AG09309 (cell line): ENCODE measurements around the gene ZNF79.
A peak's percentile ranks its signal among the peaks of the same experiment; 100 is the strongest.

Experiments
- DNase-seq: peaks from one replicate; pipeline ENCODE4 v3.0.0-alpha.2; 2010; ENCODE audit warnings: low read depth
- H3K4me3 ChIP-seq: 2 replicates; pipeline ENCODE4 v1.5.1; 2011; ENCODE audit warnings: mild to moderate bottlenecking, low read depth, low read length, moderate library complexity; ENCODE audit not compliant: control insufficient read depth
- TF ChIP-seq, protein P1 (sequence below): IDR thresholded peaks from 2 replicates; pipeline ENCODE4 v1.5.1; 2011; ENCODE audit warnings: mild to moderate bottlenecking, low read depth, low read length, inconsistent platforms; ENCODE audit not compliant: insufficient read depth, control insufficient read depth; ENCODE audit errors: missing control alignments

ZNF79 gene

DNA sequence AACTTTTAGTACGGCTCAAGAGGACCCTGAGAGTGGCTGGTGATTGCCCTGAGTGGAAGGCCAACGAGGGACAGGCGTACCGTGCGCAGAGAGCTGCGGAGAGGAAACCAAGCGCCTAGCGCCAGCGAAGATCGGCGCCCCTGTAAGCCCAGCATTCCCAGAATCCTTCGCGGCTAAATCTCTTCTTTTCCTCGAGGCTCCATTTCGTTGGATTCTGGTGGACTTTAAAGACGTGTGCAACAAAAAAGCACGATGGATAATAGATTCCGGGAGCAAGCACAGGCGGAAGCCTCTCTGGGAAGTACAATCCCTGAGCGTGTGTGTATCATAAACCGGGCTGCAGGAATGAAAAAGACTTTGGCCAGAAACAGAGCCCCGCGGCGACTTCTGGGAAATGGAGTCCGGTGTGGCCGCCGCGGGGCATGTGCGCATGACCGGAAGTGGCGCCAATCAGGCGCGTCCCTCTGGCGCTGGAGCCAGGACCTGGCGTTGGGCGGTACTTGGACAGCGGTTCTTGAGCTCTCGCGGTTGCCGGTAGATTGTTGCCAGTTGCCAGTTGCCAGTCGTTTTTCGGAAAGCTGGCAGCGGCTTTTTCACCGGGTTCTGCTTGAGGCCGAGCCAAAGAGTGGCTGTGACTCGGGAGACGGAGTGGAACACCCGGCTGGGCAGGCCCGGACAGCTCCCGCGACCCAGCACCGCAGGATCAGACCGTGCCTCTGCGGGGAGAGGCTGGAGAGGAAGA lies at the start of gene ZNF79:
Gene ZNF79 (plus strand): TSS at position 449 of the 742 bp plus-strand sequence. CDS start 406 bp downstream, outside the sequence.
- TF ChIP-seq, protein P1, sequence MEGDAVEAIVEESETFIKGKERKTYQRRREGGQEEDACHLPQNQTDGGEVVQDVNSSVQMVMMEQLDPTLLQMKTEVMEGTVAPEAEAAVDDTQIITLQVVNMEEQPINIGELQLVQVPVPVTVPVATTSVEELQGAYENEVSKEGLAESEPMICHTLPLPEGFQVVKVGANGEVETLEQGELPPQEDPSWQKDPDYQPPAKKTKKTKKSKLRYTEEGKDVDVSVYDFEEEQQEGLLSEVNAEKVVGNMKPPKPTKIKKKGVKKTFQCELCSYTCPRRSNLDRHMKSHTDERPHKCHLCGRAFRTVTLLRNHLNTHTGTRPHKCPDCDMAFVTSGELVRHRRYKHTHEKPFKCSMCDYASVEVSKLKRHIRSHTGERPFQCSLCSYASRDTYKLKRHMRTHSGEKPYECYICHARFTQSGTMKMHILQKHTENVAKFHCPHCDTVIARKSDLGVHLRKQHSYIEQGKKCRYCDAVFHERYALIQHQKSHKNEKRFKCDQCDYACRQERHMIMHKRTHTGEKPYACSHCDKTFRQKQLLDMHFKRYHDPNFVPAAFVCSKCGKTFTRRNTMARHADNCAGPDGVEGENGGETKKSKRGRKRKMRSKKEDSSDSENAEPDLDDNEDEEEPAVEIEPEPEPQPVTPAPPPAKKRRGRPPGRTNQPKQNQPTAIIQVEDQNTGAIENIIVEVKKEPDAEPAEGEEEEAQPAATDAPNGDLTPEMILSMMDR, result no peak
- DNase-seq, result peak; percentile 57
- H3K4me3 ChIP-seq, result peak within 1 kb of the TSS; percentile 96

DNA sequence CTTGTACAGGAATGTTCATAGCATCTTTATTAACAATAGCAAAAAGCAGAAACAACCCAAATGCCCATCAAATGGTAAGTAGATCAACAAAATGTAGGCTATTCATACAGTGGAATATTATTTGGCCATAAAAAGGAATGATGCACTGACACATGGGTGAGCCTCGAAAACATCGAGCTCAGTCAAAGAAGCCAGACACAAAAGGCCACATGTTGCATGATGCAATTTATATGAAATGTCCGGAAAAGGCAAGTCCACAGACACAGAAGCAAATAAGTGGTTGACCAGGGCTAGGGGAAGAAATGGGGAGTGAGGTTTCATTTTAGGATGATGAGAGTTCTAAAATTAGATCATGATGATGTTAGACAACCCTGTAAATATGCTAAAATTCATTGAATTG lies 43.7 kb upstream of the ZNF79 start:
- no peak for DNase-seq
- no peak overlapping the region for H3K4me3 ChIP-seq
- TF ChIP-seq, protein P1, result no peak

DNA sequence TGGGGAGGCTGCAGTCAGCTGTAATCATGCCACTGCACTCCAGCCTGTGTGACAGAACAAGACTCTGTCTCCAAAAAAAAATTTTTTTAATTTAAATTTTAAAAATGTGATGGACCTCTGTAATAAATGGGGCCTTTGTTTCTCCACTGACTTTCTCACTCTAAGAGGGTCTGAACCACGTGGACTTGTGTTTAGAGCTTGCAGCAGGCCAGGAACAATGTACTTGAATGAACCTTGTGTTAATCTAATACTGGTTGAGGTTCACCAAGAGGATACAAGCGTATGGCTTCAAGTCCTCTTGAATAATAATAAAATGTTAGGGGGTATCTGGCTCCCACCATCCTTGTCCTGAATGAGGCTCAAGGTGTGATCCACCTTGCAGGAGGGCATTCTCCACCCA lies 41.6 kb upstream of the ZNF79 start:
- TF ChIP-seq, protein P1, result no peak
- DNase-seq, result no peak
- no peak overlapping the region for H3K4me3 ChIP-seq

DNA sequence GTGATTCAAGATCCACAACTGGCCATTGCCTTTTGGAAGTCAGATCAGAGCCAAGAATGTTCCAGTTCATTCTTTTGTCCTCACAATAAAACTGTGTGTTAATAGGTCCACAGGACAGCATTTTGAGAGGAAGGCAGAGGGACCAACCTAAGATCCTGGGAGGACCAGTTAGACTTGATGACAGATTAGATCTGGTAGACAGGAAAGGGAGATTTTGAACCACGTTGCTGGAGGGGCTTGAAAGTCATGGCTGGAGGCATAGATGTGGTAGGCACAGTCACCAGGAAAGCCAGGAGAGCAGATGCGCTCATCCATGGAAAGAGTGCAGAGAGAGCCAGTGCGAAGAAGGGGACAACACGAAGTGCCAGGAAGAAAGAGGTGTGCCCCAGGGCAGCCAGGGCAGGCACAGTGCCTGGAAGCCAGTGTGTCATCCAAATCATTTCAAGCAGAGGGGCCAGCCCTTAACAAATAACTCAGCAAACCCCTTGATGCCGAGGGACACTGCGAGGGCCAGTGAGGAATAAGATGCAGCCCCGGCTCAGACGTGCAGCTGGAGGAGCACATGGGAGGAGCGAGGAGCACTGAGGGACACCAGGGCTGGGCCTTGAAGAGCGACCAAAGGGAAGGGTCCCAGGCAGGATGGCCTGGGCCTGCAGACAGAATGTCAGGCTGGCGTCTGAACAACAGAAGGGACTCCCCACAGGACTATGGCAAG lies 40.0 kb upstream of the ZNF79 start:
- TF ChIP-seq, protein P1, result no peak
- DNase-seq, result no peak
- H3K4me3 ChIP-seq, result no peak overlapping the region

DNA sequence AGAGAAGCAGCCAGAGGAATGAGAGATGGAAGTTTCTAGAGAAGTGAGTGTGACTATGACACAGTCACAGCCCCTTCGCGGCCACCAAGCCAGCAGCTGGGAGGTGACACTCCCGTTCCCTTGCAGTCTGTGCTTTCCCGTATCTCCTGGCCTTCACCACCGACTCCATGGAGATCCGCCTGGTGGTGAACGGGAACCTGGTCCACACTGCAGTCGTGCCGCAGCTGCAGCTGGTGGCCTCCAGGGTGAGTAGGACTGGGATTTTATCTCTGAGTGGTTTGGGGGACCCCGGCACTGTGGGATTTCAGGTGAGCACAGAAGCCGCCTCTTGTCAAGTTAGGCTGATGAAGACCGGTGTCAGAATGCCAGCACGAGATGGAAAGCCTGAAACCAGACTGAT lies 39.3 kb upstream of the ZNF79 start:
- TF ChIP-seq, protein P1, result peak; percentile 8
- H3K4me3 ChIP-seq, result no peak overlapping the region
- no peak for DNase-seq

DNA sequence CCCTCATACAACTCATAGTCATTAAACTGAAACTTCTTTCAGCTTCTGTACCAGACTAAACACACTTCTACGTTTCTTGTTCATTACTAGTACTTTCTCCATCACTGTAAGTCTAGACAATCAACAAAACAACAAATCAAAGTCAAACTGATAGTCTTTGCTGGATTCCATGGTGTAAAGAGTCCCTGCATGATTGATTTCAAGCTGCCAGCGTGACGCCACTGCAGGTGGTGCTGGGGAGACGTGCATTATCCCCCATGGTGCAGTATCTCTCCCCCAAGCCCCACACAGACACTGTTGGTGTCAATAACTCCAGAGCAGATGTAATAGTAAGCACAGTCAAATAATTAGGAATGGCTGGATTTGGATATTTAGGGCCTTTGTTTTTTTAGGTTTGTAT lies 37.9 kb upstream of the ZNF79 start:
- no peak for DNase-seq
- H3K4me3 ChIP-seq, result no peak overlapping the region
- TF ChIP-seq, protein P1, result no peak

DNA sequence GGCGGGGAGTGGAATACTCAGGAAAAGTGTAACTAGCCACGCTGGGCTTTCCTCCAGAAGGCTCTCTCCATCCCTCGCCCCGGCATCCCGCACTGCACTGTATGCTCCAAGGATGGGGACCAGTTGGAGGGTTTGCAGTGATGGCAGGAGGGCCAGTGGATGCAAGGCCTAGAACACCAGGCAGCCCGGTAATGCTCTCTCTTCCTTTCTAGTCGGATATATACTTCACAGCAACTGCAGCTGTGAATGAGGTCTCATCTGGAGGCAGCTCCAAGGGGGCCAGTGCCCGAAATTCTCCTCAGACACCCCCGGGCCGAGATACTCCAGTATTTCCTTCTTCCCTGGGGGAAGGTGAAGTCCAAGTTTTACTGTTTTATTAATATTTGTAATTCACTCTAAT lies 37.2 kb upstream of the ZNF79 start:
- no peak for DNase-seq
- no peak overlapping the region for H3K4me3 ChIP-seq
- TF ChIP-seq, protein P1, result no peak
